NCI-H1436 treated with DMSO at 0.1 percent for 48 hours (cell line): ENCODE results near the gene RNF187.
"Not testable (repeated sequence)": the region's sequence is repeated elsewhere in the genome, so short reads cannot be mapped to it uniquely, and the experiment has no call there.

Experiments
- DNase-seq: peaks from one replicate; lab custom pipeline; 2025; lab: John Stamatoyannopoulos, UW

The RNF187 gene

GRCh38 chr1:228459091-228459993 is 27.8 kb upstream of the RNF187 start:
- DNase-seq: peak; percentile 21

DNA sequence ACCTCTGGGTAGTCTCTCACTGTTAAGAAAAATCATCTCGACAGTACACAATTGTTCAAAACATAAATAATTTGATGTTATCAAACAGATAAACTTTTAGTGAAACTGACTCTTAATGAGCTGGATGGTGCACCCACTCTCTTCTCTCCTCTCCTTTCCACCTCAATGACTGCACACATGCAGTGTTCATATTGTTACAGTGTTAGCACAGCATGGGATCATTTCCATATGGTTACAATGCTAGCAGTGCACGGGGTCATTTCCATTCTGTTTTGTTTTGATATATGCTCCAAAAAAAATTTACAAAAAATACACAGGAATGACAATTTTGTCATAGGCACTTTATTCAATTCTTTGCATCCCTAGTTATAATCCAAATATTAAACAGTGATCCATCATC is 26.4 kb upstream of the RNF187 start:
- DNase-seq: no peak

- no peak for DNase-seq
These were observed 24.6 kb upstream of the RNF187 start for GRCh38 chr1:228462560-228462959.

DNA sequence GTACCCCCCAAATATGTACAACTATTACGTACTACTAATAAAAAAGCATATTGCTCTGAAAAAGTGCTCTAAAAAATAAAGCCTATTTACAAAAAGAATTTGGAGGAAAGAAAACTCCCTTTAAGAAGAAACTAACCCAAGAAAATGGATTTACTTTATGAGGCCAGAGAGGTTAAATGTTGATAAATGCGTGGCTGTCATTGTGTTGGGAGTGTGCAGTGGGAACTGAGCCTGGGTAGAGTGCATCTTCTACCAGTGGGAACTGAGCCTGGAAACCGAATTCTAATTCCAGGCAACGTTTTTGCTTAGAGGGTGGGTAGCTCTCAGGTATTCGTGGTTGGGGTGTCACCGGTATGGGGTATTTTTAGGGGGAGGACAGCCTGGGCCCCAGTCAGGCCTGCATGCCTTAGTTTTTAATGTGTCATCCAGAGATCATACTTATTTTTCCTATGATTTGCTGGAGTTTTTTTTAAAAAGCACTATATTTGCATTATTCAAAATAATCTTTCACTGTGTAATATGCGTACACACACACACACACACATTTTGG is 24.1 kb upstream of the RNF187 start:
- no peak for DNase-seq

DNA sequence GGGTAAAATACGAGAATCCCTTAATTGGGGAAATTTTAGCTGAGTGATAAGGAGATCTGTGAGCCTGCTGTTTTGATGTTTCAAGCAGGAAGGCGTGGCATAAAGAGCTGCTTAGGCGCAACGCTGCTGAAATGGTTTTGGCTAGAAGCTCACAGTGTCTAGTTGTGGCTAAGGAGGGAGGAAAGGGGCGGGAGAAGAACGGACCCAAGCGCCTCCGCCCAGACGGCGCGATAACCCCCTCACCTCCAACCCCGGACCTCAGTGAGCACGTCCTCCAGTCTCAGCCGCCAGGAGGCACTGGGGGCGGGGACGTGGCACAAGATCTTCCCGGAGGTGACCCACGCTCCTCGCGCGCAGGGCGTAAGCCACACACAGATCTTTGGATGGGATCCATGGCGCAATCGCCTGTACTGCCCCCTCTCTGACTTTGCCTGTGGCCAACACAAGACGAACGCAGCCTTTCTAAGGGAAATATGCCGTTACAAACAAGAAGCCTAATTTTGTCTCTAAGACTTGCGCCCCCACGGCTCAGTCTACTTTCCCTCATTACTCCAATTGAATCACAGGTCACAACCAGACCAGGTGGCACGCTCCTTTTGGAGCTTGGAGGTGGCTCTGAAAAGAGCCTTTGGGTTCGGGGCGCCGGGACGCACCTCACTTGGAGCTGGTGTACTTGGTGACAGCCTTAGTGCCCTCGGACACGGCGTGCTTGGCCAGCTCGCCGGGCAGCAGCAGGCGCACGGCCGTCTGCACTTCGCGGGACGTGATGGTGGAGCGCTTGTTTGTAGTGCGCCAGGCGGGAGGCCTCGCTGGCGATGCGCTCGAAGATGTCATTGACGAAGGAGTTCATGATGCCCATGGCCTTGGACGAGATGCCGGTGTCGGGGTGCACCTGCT is 23.4 kb upstream of the RNF187 start:
- DNase-seq: peak; percentile 51

GRCh38 chr1:228464487-228464983 is 22.6 kb upstream of the RNF187 start:
- peak; percentile 96 for DNase-seq

GRCh38 chr1:228465141-228465540 is 22.0 kb upstream of the RNF187 start:
- no peak for DNase-seq

GRCh38 chr1:228465571-228466146 is 21.5 kb upstream of the RNF187 start:
- DNase-seq: no peak

GRCh38 chr1:228468188-228468587 is 19.0 kb upstream of the RNF187 start:
- DNase-seq: not testable (repeated sequence)

DNA sequence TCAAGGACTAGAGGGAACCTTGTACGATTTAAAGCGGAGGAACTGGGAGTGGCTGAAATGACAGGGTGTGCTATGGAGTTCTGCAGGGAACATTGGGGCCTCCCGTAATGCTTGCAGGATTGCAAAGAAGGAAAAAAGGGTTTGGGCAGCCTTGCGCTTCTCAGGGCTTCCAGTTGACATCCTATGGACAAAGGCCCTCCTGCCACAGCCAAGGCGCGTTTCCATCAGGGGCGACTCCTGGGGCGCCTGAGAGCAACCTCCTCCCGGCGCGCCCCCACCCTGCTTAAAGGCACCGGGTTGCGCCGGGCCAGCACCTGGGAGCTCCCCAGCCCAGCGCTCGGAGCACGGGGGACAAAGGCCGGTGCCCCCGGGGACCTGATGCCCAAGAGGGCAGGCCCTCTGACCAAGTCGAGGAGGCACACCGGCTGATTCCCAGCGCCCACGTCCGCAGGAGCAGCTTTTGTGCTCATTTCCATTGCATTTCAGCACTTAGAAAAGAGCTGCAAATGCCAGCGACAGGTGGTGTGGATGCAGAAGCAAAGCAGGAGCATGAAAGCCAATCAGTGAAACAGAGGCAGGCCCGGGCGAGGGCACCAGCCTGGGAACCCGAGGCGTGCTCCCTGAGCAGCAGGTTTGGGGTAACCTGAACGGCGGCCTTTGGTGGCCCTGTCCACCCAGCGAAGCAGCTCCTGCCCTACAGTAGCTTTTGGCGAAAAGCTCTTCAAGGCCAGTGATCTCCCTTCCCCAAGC is 17.6 kb upstream of the RNF187 start:
- DNase-seq: no peak

DNA sequence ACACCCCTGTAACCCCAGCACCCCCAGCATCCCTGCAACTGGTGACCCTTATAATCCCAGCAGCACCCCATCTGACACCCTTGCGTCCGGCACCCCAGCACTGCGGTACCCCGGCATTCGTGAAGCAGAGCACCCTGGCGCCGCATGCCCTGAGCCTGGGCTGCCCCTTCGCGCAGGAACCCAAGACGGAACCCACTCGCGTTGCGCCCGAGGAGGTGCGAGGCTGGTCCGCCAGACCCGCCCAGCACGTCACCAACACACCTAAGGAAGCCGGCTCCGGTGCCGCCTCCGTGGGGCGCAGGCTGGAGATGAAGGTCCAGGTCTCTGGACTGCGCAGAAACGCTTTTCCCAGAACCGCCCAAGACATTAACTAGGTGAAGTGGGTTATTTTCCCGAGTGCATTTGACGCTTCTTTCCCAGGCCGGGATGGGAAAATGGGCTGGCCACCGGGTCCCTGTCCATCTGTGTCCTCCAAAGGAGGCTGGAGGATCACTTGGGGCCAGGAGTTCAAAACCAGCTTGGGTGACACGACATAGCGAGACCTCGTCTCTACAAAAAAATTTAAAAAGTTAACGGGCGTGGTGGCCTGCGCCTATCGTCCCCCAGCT is 15.9 kb upstream of the RNF187 start:
- DNase-seq: no peak

- DNase-seq: no peak
These were observed 15.3 kb upstream of the RNF187 start for GRCh38 chr1:228471762-228472398.

- DNase-seq: no peak
These were observed 14.5 kb upstream of the RNF187 start for GRCh38 chr1:228472655-228473054.

GRCh38 chr1:228474507-228474906 is 12.7 kb upstream of the RNF187 start:
- no peak for DNase-seq

- DNase-seq: no peak
These were observed 11.4 kb upstream of the RNF187 start for GRCh38 chr1:228475812-228476211.

GRCh38 chr1:228477263-228477662 is 9.9 kb upstream of the RNF187 start:
- DNase-seq: no peak

GRCh38 chr1:228478326-228478725 is 8.9 kb upstream of the RNF187 start:
- no peak for DNase-seq

- DNase-seq: no peak
These were observed 8.1 kb upstream of the RNF187 start for GRCh38 chr1:228478912-228479711.

GRCh38 chr1:228483789-228484188 is 3.4 kb upstream of the RNF187 start:
- DNase-seq: no peak
